Occipital lobe (tissue), 2 donors: Measurements from ENCODE around the gene SLC10A1. TPM values are rescaled to one million over a fixed set of nuclear protein-coding genes. Genes with fewer than 3 reads are reported as not detected.

Source experiments
- DNase-seq: peaks from one replicate; lab custom pipeline; 2025; lab: John Stamatoyannopoulos, UW
- total RNA-seq: library from RNA; depleted of rRNA; stranded (reverse); fragments of >200 nt; gene quantifications from one replicate; pipeline ENCODE4 v1.2.3, GENCODE V29; 2014

SLC10A1 gene
- total RNA-seq, 1 donor from 2014 or later, result not detected

DNA sequence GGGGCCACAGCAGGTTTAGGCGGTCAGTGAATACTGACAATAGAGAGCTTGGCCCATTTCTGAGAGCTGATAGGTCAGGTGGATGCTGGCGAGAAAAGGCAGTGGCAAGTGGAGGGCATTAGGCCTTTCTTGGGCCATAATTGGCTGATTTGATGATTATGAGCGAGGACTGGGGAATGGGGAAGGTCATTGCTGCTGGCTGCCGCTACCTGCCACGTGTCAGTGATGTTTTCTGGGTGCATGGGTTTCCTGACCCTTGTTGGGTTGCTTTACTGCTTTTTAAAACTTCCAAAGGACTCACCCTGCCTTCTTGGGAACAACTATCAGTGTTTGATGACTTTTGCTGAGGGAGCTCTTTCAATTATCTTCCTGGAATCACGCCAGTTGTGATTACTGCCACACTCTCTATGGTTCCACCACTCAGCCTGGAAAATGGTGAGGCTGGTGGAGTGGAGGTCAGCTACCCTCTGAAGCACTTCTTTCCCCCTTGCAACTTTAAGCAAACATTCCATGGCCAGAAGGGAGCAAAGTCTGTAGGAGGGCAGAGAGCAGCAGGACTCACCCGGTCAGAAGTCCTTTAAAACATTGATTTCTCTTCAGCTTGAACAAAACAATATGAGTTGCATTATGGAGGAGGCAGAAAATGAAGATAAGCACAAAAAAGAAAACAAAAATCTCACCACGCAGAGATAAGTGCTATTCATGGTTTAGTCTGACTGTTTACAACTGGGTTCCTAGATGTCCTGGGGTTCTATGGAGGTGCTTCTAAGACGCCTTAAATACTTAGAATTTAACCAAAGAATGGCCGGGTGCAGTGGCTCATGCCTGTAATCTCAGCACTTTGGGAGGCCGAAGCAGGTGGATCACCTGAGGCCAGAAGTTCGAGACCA lies 12.1 kb upstream of the SLC10A1 start:
- no peak for DNase-seq

DNA sequence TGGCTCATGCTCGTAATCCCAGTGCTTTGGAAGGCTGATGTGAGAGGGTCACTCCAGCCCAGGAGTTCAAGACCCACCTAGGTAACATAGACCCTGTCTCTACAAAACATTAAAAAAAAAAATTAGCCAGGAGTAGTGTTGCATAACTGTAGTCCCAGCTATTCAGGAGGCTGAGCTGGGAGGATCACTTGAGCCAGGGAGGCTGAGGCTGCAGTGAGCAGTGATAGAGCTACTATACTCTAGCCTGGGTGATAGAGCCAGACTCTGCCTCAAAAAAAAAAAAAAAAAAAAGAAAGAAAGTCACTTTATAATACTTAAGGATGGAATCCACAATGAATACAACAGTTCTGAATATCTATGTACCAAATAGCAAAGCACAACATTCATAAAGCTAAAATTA lies 10.2 kb upstream of the SLC10A1 start:
- no peak for DNase-seq

DNA sequence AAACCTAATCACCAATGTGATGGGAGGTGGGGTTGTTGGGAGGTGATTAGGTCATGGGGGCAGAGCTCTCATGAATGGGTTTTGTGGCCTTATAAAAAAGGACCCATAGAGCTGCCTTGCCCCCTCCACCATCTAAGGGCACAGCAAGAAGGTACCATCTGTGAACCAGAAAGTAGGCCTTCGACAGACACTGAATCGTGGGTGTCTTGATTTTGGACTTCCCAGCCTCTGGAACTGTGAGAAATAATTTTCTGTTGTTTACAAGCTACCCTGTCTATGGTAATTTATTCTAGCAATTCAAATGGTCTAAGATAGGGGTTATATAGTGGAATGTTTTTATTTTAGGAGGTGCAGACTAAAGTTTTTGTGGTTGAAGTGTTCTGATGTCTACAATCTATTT lies 7.9 kb upstream of the SLC10A1 start:
- no peak for DNase-seq

DNA sequence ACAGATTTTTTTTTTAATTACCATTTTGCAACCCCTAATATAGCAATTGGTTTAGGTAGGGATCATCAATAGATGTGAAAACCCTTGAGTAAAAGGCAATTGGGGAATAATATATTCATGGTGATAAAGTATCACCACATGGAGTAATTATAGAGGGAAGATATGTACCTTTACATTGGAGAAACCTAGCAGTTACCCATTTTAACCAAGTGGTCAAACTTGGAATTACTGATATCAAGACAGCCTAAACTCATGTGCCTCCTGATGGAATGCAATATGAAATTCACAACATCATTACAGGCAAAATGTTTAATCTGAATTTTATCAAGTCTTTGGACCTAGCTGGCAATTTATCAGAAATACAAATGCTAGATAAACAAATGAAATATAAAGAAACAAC lies 6.7 kb upstream of the SLC10A1 start:
- no peak for DNase-seq

DNA sequence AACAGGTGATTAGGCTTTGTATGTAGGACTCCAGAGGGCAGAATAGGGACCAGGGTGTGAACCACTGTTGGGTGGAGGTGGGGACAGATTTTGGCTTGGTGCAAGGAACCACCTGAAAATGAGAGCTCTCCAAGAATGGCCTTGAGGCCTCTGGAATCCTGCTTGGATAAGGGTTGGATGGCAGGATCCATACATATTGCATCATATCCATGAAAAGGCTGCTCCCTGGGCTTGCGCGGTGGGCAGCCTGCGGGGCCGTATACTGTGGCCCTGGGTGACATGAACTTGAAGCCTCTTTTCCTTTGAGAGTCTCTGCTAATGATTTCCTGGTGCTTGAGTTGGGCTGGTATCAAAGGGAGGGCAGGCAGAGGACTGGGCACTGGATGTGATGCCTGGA lies 1.3 kb upstream of the SLC10A1 start:
- no peak for DNase-seq

DNA sequence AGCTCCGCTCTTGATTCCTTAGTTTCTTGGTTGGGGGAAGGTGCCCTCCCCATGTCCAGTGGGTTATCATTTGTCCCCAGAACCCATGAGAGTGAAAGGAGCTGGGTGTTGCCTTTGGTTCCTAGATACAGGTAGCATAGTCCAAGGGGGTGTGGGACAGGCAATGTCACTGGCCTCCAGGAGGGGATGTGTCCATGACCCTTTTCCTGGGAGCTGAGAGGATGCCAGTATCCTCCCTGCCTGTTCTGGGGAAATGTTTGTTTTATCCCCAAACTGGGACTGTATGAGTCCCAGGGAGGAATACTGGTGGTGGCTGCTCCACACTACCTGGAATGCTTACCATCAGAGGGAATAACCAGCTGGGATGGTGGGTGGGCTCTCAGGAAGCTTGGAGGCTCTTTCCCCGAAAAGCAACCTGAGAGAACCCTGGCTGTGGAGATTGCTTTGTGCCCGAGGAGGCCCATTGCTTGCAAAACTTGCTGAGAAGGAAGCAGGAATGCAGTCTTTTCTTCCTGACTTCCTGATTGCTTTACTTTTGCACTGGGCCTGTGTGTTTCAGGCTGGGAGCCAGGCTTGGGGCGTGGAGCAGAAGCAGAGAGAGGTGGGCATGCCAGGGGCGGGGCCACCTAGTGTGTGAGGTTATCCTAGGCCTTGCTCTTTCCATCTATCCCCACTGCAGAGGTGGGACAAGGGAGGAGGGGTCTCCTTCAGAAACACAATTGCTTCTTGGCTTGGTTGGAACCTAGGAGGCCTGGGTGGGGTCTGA lies 715 bp upstream of the SLC10A1 start:
- no peak for DNase-seq

DNA sequence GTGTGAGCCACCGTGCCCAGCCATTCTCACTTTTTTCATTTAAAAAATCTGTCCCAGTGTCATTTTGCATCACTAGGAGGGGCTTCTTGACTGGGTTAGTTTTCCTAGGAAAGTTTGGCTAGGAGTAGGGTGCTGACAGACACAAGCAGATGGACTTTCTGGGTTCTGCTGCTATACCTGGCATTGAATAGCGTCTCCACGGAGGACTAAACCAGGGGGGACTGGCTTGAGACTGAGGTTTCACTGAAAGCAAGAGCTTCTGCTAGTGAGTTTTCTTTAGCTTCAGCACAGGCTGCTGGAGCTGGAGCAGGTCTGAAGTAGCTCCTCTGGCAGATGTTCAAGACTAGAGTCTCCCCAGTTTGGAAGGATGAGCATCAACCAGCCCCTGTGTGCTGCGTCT lies 1.4 kb downstream of the SLC10A1 start:
- DNase-seq, result no peak

DNA sequence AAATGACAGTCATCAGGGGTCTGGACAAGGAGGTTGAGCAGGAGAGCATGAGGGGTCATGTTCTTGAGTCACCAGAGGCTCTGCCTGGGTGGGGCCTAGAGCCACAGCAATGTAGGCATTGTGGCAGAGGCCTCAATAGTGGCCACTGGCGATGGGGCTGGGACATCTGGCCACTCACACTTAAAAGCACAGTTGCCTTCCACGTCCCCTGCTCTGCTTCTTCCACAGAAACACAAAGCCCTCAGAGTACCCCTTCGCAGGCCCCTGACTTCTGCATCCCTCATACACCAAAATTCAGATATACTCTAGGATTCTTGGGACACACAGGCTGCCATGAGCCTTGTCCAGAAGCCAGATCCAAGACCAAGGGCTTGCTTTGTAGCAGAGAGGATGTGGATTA lies 2.2 kb downstream of the SLC10A1 start:
- no peak for DNase-seq

DNA sequence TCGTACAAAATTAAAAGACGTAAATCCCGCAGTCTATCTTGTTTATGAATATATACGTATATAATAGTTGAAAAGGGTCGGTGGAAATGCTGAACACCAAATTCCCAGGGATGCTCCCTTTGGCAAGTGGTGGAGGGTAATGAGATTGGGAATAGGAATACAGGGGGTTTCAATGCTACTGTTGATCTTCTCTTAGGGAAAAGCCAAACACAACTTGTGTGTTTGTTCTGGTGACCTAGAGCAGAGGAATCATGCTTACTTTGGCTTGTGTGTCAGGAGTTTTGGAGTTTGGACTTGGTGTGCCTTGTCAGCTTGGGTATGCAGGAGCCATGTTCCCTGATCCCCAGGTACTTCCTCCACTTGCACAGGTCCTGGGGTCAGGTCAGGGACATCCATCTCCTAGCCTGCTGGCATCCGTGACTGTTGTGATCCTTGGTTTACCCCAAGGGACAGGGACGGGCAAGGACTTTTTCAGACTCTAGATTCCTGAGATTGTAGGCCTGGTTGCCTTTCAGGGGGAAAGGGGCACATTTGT lies 4.1 kb downstream of the SLC10A1 start:
- no peak for DNase-seq

DNA sequence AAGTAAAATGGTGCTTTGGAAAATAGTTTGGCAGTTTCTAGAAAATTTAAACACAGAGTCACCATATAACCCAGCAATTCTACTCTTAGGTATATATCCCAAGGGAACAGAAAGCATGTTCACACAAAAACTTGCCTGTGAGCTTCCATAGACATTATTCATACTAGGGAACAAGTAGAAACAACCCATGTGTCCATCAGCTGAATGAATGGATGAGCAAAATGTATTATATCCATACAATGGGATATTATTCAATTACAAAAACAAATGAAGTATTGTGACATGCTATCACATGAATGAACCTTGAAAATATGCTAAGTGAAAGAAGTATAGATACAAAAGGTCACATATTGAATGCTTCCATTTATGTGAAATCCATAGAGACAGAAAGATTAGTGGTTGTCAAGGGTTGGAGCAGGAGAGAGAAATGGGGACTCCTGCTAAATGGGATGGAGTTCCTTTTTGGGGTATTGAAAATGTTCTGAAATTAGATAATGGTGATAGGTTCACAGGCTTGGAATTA lies 7.9 kb downstream of the SLC10A1 start:
- DNase-seq, result no peak

DNA sequence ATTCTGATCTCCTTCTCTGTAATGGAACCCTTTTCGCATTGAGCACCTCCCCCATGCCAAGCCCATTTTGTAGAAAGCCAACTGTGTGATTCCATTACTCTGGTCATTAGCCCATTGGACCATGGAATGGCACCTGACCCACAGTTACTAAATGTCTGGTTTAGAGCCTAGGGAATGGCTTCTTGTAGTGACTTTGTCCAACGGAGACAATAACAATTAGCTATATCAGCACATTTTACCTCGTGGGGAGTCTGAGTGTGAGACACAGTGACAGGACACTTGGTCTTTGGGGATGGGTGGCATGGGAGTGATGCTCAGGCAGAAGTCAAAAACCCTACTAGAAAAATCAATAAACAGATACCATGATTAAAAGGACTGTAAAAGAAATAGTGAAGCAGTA lies 10.4 kb downstream of the SLC10A1 start:
- no peak for DNase-seq

DNA sequence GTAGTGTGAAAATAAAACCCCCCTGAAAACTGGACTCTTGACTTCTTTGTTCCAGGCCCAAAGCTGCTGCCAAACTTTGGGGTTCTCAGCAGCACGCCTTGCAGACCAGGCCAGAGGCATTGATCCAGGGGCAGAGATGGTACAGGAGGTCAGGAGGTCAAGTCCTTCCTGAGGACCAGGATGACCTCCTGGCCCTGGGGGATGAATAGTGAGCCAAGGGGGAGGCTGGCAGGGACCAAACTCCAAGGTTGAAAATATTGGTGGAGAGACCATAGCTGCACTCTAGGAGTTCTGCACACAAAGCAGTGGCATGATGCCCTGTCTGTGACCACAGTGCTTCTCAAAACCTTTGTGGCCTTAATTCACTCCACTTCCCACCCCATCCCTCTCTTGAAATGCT lies 12.1 kb downstream of the SLC10A1 start:
- DNase-seq, result no peak

DNA sequence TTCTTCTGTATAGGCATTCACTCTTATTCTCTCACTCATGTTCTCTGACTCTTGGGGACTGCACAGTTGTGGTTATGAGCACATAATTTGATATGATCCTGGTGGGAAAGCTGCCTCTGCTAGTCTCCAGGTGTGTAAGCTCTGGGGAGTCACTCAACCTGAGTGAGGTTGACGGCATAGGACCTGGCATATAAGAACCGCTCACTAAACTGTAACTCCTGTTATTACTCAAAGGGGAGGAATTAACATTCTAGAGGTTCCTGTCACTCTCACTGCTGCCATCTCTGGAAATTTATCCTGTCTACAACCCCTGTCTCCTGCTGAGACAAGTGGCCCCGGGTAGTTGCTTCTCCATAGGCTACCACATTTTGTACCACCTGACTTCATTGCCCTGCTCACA lies 16.1 kb downstream of the SLC10A1 start:
- DNase-seq, result no peak

DNA sequence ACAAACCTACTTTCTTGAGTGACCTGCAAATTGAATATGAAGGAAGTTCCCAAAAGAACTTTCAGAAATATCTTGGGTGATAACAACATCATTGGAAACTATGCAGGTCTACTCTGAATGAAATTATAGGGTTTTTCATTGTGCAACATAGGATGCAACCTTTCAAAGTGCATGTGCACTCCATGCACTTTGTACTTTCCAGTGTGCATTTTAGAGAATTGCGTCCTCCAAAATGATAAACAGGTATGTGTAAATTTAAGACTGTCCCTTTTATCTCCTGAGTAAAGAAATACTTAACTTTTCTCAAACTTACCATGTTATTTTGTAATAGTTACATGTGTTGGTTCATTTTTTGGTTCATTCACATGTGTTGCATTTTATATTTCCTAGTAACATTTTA lies 16.9 kb downstream of the SLC10A1 start:
- DNase-seq, result no peak

DNA sequence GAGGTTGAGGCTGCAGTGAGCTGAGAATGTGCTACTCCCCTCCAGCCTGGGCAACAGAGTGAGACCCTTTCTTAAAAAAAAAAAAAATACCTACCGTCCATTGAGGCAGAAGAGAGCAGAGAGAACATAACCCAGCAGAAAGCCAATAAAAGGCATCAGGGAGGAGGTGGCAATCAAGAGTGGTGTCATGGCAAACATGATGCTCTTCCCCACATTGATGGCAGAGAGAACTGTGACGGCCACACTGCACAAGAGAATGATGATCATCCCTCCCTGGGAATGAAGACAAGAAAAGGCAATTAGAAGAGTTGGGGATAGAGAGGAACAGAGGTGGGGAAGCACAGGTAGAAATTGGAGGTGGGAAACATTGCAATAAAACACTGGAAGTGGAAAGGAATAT lies 18.0 kb downstream of the SLC10A1 start:
- DNase-seq, result no peak

DNA sequence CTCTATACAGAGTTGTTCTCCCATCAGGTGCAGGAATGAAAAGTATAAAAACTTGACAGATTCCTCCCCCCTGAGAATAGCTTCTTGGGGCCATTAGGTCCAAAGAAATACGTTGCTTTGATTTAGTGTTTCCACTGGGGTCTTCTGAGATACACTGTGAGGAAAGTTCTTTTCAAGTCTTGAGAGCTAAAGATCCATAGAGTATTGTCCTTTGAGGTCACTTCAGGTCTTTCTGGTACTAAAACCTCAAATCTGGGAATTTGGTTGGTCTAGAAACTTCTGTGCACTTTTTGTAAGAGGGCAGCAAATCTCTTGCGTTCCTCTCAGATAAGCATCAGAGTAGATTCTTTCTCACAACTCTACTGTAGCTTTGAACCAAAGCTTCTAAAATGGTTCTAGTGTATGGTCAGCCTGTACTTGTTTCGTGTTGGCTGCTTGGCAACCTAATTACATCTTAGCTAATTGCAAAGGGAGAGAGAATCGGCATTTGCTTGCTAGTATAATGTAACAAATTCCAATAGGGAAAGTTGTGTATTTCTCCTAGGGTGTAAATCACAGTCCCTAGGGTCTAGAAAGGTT lies 20.1 kb downstream of the SLC10A1 start:
- DNase-seq, result no peak

DNA sequence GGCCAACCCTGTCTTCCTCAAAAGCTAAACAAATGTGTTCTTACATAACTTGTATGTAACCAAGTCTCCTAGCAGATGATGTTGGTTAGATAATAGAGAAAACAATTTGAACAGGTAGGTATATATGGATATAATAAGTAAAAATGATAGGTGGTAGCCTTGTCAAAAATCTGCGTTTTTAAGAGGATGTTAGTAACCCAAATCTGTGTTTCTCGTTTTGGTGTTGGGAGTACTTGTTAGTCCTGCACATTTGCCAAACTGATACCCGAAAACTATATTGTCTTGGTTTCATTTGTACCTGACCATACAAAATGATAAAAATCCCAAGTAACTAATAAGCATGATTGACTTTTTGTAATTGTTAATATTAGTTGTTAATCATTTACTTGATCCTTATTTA lies 22.0 kb downstream of the SLC10A1 start:
- DNase-seq, result no peak

DNA sequence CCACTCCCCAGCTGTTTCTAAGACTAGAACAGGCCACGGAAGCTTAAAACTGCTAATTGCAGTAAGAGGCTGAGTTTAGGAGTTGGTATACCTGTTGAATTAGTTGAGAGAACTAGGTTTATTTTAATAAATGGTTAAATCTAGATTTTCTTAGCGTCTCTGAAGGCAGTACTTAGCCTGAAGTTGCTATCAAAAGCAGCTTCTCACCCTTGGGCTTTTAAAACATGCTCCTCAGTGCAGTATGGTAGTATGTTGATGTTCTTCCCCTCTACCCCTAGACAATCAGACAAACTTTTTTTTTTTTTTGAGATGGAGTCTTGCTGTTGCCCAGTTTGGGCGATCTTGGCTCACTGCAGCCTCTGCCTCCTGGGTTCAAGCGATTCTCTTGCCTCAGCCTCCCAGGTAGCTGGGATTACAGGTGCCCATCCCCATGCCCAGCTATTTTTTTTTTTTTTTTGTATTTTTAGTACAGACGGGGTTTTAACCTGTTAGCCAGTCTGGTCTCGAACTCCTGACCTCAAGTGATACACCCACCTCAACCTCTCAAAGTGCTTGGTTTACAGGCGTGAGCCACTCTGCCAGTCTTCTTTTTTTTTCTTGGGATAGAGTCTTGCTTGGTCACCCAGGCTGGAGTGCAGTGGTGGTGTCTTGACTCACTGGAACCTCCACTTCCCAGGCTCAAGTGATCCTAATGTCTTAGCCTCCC lies 23.3 kb downstream of the SLC10A1 start:
- no peak for DNase-seq

DNA sequence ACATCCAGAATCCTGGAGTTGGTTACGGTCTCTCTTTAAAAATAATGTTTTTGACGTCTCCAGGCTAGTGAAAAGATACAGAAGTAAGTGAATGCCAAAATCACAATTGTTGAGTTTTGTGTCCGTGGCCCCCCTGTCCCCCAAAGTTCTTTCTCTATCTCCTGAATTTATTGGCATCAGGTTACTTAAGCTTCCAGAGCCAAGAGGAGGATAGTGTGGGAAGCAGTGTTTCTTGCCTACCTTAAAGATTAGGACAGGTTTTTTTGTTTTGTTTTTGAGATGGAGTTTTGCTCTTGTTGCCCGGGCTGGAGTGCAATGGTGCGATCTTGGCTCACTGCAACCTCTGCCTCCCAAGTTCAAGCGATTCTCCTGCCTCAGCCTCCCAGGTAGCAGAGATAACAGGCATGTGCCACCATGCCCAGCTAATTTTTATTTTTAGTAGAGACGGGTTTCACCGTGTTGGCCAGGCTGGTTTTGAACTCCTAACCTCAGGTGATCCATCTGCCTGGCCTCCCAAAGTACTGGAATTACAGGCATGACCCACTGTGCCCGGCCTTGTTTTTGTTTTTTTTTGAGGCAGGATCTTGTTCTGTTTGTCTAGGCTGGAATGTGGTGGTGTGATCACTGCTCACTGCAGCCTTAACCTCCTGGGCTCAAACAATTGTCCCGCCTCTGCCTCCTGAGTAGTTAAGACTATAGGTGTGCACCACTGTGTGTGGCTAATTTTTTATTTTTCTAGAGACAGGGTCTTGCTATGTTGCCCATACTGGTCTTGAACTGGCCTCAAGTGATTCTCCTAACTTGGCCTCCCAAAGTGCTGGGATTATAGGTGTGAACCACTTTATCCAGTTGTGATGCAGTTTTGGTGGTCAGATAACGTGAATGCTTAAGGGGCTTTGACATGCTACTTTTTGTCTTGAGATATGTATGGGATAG lies 24.7 kb downstream of the SLC10A1 start:
- DNase-seq, result no peak

DNA sequence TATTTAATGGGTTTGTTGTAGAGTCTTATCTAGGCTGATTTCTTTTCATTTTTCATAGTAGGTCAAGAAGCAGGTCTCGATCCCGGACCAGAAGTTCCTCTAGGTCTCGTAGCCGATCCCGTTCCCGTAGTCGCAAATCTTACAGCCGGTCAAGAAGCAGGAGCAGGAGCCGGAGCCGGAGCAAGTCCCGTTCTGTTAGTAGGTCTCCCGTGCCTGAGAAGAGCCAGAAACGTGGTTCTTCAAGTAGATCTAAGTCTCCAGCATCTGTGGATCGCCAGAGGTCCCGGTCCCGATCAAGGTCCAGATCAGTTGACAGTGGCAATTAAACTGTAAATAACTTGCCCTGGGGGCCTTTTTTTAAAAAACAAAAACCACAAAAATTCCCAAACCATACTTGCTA lies 25.9 kb downstream of the SLC10A1 start:
- no peak for DNase-seq
